DND-41 (cell line): ENCODE measurements around the gene TEDC1.

Experiments
- EZH2 ChIP-seq: IDR thresholded peaks from 3 replicates; pipeline ENCODE4 v1.6.1; 2012; ENCODE audit warnings: borderline replicate concordance, low read depth, mild to moderate bottlenecking, moderate library complexity, low read length, inconsistent platforms; ENCODE audit not compliant: severe bottlenecking
- TF ChIP-seq, protein P1 (sequence below): IDR thresholded peaks from 2 replicates; pipeline ENCODE4 v1.5.1; 2012; ENCODE audit warnings: borderline replicate concordance, low read length, moderate library complexity, mild to moderate bottlenecking; ENCODE audit not compliant: poor library complexity, severe bottlenecking; ENCODE audit errors: extremely low read depth

GRCh38 chr14:105531088-105531893 lies 40.2 kb downstream of the TEDC1 start:
- TF ChIP-seq, protein P1, sequence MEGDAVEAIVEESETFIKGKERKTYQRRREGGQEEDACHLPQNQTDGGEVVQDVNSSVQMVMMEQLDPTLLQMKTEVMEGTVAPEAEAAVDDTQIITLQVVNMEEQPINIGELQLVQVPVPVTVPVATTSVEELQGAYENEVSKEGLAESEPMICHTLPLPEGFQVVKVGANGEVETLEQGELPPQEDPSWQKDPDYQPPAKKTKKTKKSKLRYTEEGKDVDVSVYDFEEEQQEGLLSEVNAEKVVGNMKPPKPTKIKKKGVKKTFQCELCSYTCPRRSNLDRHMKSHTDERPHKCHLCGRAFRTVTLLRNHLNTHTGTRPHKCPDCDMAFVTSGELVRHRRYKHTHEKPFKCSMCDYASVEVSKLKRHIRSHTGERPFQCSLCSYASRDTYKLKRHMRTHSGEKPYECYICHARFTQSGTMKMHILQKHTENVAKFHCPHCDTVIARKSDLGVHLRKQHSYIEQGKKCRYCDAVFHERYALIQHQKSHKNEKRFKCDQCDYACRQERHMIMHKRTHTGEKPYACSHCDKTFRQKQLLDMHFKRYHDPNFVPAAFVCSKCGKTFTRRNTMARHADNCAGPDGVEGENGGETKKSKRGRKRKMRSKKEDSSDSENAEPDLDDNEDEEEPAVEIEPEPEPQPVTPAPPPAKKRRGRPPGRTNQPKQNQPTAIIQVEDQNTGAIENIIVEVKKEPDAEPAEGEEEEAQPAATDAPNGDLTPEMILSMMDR, result no peak
- TF ChIP-seq EZH2, result no peak
